H9 (cell line): ENCODE measurements around the gene TRMT1L. TPM values are rescaled to one million over a fixed set of nuclear protein-coding genes. Genes with fewer than 3 reads are reported as not detected.

Experiments used
- DNase-seq: peaks from one replicate; pipeline ENCODE4 v3.0.0-alpha.2; 2017
- H2AFZ ChIP-seq: one replicate; pipeline ENCODE4 v1.6.1; 2013; ENCODE audit warnings: mild to moderate bottlenecking, low read length, control low read depth, moderate library complexity
- H2AK5ac ChIP-seq: 2 replicates; pipeline ENCODE4 v1.6.1; 2013; ENCODE audit warnings: low read length, control low read depth, mixed read lengths; ENCODE audit not compliant: insufficient read length
- H2BK120ac ChIP-seq: one replicate; pipeline ENCODE4 v1.6.1; 2013; ENCODE audit warnings: low read depth, mild to moderate bottlenecking, low read length, control low read depth, inconsistent platforms; ENCODE audit not compliant: poor library complexity, severe bottlenecking
- H2BK12ac ChIP-seq: 2 replicates; pipeline ENCODE4 v1.6.1; 2013; ENCODE audit warnings: low read length, control low read depth, mixed read lengths, low read depth; ENCODE audit not compliant: insufficient read length
- H2BK15ac ChIP-seq: 2 replicates; pipeline ENCODE4 v1.6.1; 2013; ENCODE audit warnings: low read depth, low read length, control low read depth
- H2BK20ac ChIP-seq: one replicate; pipeline ENCODE4 v1.6.1; 2013; ENCODE audit warnings: low read depth, mild to moderate bottlenecking, low read length, control low read depth, inconsistent platforms; ENCODE audit not compliant: poor library complexity, severe bottlenecking
- H2BK5ac ChIP-seq: 2 replicates; pipeline ENCODE4 v1.6.1; 2013; ENCODE audit warnings: low read length, control low read depth, mixed read lengths; ENCODE audit not compliant: insufficient read length
- H3K14ac ChIP-seq: 2 replicates; pipeline ENCODE4 v1.6.1; 2013; ENCODE audit warnings: low read length, control low read depth; ENCODE audit not compliant: insufficient read depth
- H3K18ac ChIP-seq: 2 replicates; pipeline ENCODE4 v1.6.1; 2013; ENCODE audit warnings: low read depth, mild to moderate bottlenecking, mixed read lengths, low read length, control low read depth; ENCODE audit not compliant: insufficient read length
- H3K23ac ChIP-seq: 2 replicates; pipeline ENCODE4 v1.6.1; 2013; ENCODE audit warnings: low read length, control low read depth, mixed read lengths, low read depth; ENCODE audit not compliant: insufficient read length
- H3K23me2 ChIP-seq: 2 replicates; pipeline ENCODE4 v1.6.1; 2013; ENCODE audit warnings: low read depth, mild to moderate bottlenecking, mixed read lengths, low read length, control low read depth; ENCODE audit not compliant: insufficient read length, poor library complexity, severe bottlenecking
- H3K27ac ChIP-seq: 2 replicates; pipeline ENCODE4 v1.5.1; 2013; ENCODE audit warnings: low read length, control low read depth, mixed read lengths, low read depth; ENCODE audit not compliant: insufficient read length
- H3K27me3 ChIP-seq: 2 replicates; pipeline ENCODE4 v1.6.1; 2013; ENCODE audit warnings: low read length, control low read depth, inconsistent platforms; ENCODE audit not compliant: insufficient read depth
- H3K4ac ChIP-seq: 2 replicates; pipeline ENCODE4 v1.6.1; 2013; ENCODE audit warnings: low read depth, mild to moderate bottlenecking, control low read depth, inconsistent platforms, low read length, moderate library complexity
- H3K4me1 ChIP-seq: 2 replicates; pipeline ENCODE4 v1.6.1; 2013; ENCODE audit warnings: low read length, control low read depth, inconsistent platforms; ENCODE audit not compliant: insufficient read depth
- H3K4me2 ChIP-seq: 2 replicates; pipeline ENCODE4 v1.6.1; 2013; ENCODE audit warnings: low read length, control low read depth, mixed read lengths; ENCODE audit not compliant: insufficient read length, insufficient read depth
- H3K56ac ChIP-seq: 2 replicates; pipeline ENCODE4 v1.6.1; 2013; ENCODE audit warnings: low read depth, mild to moderate bottlenecking, mixed read lengths, low read length, control low read depth; ENCODE audit not compliant: insufficient read length
- H3K79me1 ChIP-seq: 2 replicates; pipeline ENCODE4 v1.6.1; 2013; ENCODE audit warnings: low read depth, mild to moderate bottlenecking, moderate library complexity, low read length, control low read depth, inconsistent platforms; ENCODE audit not compliant: insufficient read depth, poor library complexity, severe bottlenecking
- H3K79me2 ChIP-seq: 2 replicates; pipeline ENCODE4 v1.6.1; 2013; ENCODE audit warnings: low read length, control low read depth, inconsistent platforms; ENCODE audit not compliant: insufficient read depth
- H3K9ac ChIP-seq: 2 replicates; pipeline ENCODE4 v1.6.1; 2013; ENCODE audit warnings: low read length, control low read depth, mixed read lengths; ENCODE audit not compliant: insufficient read length; ENCODE audit errors: extremely low read depth
- H3K9me3 ChIP-seq: one replicate; pipeline ENCODE4 v1.6.1; 2013; ENCODE audit warnings: low read depth, low read length, inconsistent platforms; ENCODE audit not compliant: control insufficient read depth
- H3T11ph ChIP-seq: one replicate; pipeline ENCODE4 v1.6.1; 2013; ENCODE audit warnings: mild to moderate bottlenecking, low read length, control low read depth, inconsistent platforms
- H4K20me1 ChIP-seq: one replicate; pipeline ENCODE4 v1.6.1; 2013; ENCODE audit not compliant: control insufficient read depth, insufficient read length, insufficient read depth
- H4K5ac ChIP-seq: 2 replicates; pipeline ENCODE4 v1.6.1; 2013; ENCODE audit warnings: low read depth, mild to moderate bottlenecking, mixed read lengths, low read length, control low read depth; ENCODE audit not compliant: insufficient read length
- H4K8ac ChIP-seq: replicated peaks from 2 replicates; pipeline ENCODE4 v1.6.1; 2013; ENCODE audit warnings: low read length, control low read depth, mixed read lengths, low read depth; ENCODE audit not compliant: insufficient read length
- H4K91ac ChIP-seq: 2 replicates; pipeline ENCODE4 v1.6.1; 2013; ENCODE audit warnings: low read depth, mild to moderate bottlenecking, moderate library complexity, mixed read lengths, low read length, control low read depth; ENCODE audit not compliant: insufficient read length
- H3K27ac Mint-ChIP-seq, 3 experiments: 2 replicates in 2 of 3; 3 replicates in 1 of 3; pipeline ENCODE4 v1.8.0; 2020 to 2021; ENCODE audit warnings: mixed read lengths in 3 of 3, mild to moderate bottlenecking in 1 of 3, moderate library complexity in 1 of 3
- H3K27me3 Mint-ChIP-seq: 2 replicates; pipeline ENCODE4 v1.8.0; 2021; ENCODE audit warnings: low read depth, mild to moderate bottlenecking, moderate library complexity, mixed read lengths
- H3K36me3 Mint-ChIP-seq, 3 experiments: 2 replicates in 2 of 3; 3 replicates in 1 of 3; pipeline ENCODE4 v1.8.0; 2020 to 2021; ENCODE audit warnings: low read depth in 3 of 3, mixed read lengths in 3 of 3; ENCODE audit not compliant: insufficient read depth in 1 of 3
- H3K4me1 Mint-ChIP-seq, 2 experiments: 2 replicates each; pipeline ENCODE4 v1.8.0; 2020; ENCODE audit warnings: mixed read lengths in 2 of 2
- H3K4me3 Mint-ChIP-seq, 2 experiments: 2 replicates in 1 of 2; 3 replicates in 1 of 2; pipeline ENCODE4 v1.8.0; 2020 to 2021; ENCODE audit warnings: mild to moderate bottlenecking in 2 of 2, mixed read lengths in 2 of 2, moderate library complexity in 1 of 2
- H3K9me3 Mint-ChIP-seq, 2 experiments: 2 replicates in 1 of 2; 3 replicates in 1 of 2; pipeline ENCODE4 v1.8.0; 2020; ENCODE audit warnings: mild to moderate bottlenecking in 2 of 2, mixed read lengths in 2 of 2, moderate library complexity in 1 of 2
- CTCF ChIP-seq: fragments of 200-600 bp; sonication (generic); conservative IDR thresholded peaks from 3 replicates; pipeline ENCODE4 v1.8.0; 2021; ENCODE audit warnings: antibody characterized with exemption, mild to moderate bottlenecking
- WGBS: extraction: QIAGEN DNeasy Blood & Tissue Kit; methylation state at CpG from one replicate; pipeline ENCODE4 v1.1.7; 2013; ENCODE audit warnings: missing lambda C conversion rate, low lambda C conversion rate, mixed read lengths; ENCODE audit not compliant: insufficient read length; ENCODE audit errors: extremely low coverage; 5-methylcytosine and 5-hydroxymethylcytosine counted together
- total RNA-seq: library from RNA; stranded (reverse); gene quantifications from 2 replicates; pipeline ENCODE4 v1.2.1, GENCODE V29; 2021

Gene TRMT1L
- total RNA-seq, 1 experiment from 2014 or later, result 17.9 TPM

- Histone ChIP-seq H2BK15ac (no peak overlapping the region), H3K23ac (no peak overlapping the region), H3K4me1 (no peaks in the 10 kb centered on the region), H3K56ac (no peak overlapping the region), H3K23me2 (peaks cover 13% of the 10 kb centered on the region), H3K4ac (no peak overlapping the region), H3K9ac (no peak overlapping the region), H3K27ac (no peak overlapping the region), H3T11ph (no peak overlapping the region), H2BK5ac (no peak overlapping the region), H4K8ac (no peak overlapping the region), H3K27me3 (no peaks in the 10 kb centered on the region), H3K9me3 (no peaks in the 10 kb centered on the region), H3K18ac (no peak overlapping the region), H2AK5ac (no peak overlapping the region), H2AFZ (no peak overlapping the region), H3K79me1 (no peaks in the 10 kb centered on the region), H2BK12ac (no peak overlapping the region), H3K4me2 (no peak overlapping the region), H2BK20ac (no peak overlapping the region), H4K91ac (no peak overlapping the region), H3K14ac (no peak overlapping the region), H2BK120ac (no peak overlapping the region), H4K20me1 (no peaks in the 10 kb centered on the region), H4K5ac (no peak overlapping the region), H3K79me2 (no peaks in the 10 kb centered on the region)
- H3K4me3 Mint-ChIP-seq, result no peak overlapping the region
- no peak overlapping the region; a peak in 1 of 7 replicates for H3K27ac Mint-ChIP-seq
- no peaks in the 10 kb centered on the region; a peak in 2 of 5 replicates for H3K9me3 Mint-ChIP-seq
- no peak for TF ChIP-seq CTCF
- WGBS, result no CpG with 5 or more reads among the region's 3 CpGs
- no peak for DNase-seq
- H3K36me3 Mint-ChIP-seq, result no peaks in the 10 kb centered on the region
- H3K4me1 Mint-ChIP-seq, result peaks cover 13 to 17% of the 10 kb centered on the region in 2 experiments
- H3K27me3 Mint-ChIP-seq, result no peaks in the 10 kb centered on the region
Measured at GRCh38 chr1:185159966-185160365, 3.2 kb upstream of the TRMT1L start.
